ENCODE measurements around the gene TMEM43.

Gene TMEM43

GRCh38 chr3:14130230-14130629 is 5.4 kb downstream of the TMEM43 start:
- H3K27me3 Mint-ChIP-seq (ENCODE audit: low read depth, poor library complexity), result peaks cover 3% of the 10 kb centered on the region
- DNase-seq, result no peak
- H3K36me3 Mint-ChIP-seq (ENCODE audit: low read depth), result peaks cover 54% of the 10 kb centered on the region
- no peaks in the 10 kb centered on the region for H3K9me3 Mint-ChIP-seq
- TF ChIP-seq CTCF (IDR thresholded peaks at IDR 0.05), result no peak
- H3K4me3 Mint-ChIP-seq, result no peak overlapping the region
- peaks cover 22% of the 10 kb centered on the region for H3K4me1 Mint-ChIP-seq
- no peak overlapping the region for H3K27ac Mint-ChIP-seq

GRCh38 chr3:14130707-14131106 is 5.9 kb downstream of the TMEM43 start:
- Mint-ChIP-seq H3K9me3 (no peaks in the 10 kb centered on the region), H3K27ac (no peak overlapping the region), H3K4me3 (no peak overlapping the region), H3K36me3 (ENCODE audit: low read depth) (peaks cover 55% of the 10 kb centered on the region), H3K27me3 (ENCODE audit: low read depth, poor library complexity) (peaks cover 3% of the 10 kb centered on the region), H3K4me1 (peaks cover 18% of the 10 kb centered on the region)
- no peak for DNase-seq
- TF ChIP-seq CTCF (IDR thresholded peaks at IDR 0.05), result no peak

- no peak for DNase-seq
- H3K4me1 Mint-ChIP-seq, result peaks cover 14% of the 10 kb centered on the region
- H3K4me3 Mint-ChIP-seq, result no peak overlapping the region
- H3K27me3 Mint-ChIP-seq (ENCODE audit: low read depth, poor library complexity), result peaks cover 3% of the 10 kb centered on the region
- no peak for TF ChIP-seq CTCF (IDR thresholded peaks at IDR 0.05)
- H3K36me3 Mint-ChIP-seq (ENCODE audit: low read depth), result peaks cover 60% of the 10 kb centered on the region
- no peak overlapping the region for H3K27ac Mint-ChIP-seq
- no peaks in the 10 kb centered on the region for H3K9me3 Mint-ChIP-seq
Measured at GRCh38 chr3:14131134-14131533, 6.3 kb downstream of the TMEM43 start.

GRCh38 chr3:14132120-14132519 is 7.3 kb downstream of the TMEM43 start:
- no peak overlapping the region for H3K27ac Mint-ChIP-seq
- H3K36me3 Mint-ChIP-seq (ENCODE audit: low read depth), result peaks cover 61% of the 10 kb centered on the region
- peaks cover 3% of the 10 kb centered on the region for H3K27me3 Mint-ChIP-seq (ENCODE audit: low read depth, poor library complexity)
- no peak for DNase-seq
- no peak for TF ChIP-seq CTCF (IDR thresholded peaks at IDR 0.05)
- H3K4me3 Mint-ChIP-seq, result no peak overlapping the region
- no peaks in the 10 kb centered on the region for H3K9me3 Mint-ChIP-seq
- peaks cover 5% of the 10 kb centered on the region for H3K4me1 Mint-ChIP-seq

- Mint-ChIP-seq H3K9me3 (no peaks in the 10 kb centered on the region), H3K36me3 (ENCODE audit: low read depth) (peaks cover 57% of the 10 kb centered on the region)
Measured at GRCh38 chr3:14132689-14133088, 7.8 kb downstream of the TMEM43 start.

More at GRCh38 chr3:14132689-14133088, 7.8 kb downstream of the TMEM43 start:
- TF ChIP-seq CTCF (IDR thresholded peaks at IDR 0.05), result no peak
- DNase-seq, result no peak
- peaks cover 3% of the 10 kb centered on the region for H3K27me3 Mint-ChIP-seq (ENCODE audit: low read depth, poor library complexity)
- no peak overlapping the region for H3K27ac Mint-ChIP-seq
- no peak overlapping the region for H3K4me3 Mint-ChIP-seq
- no peaks in the 10 kb centered on the region for H3K4me1 Mint-ChIP-seq
